ENCODE results near the gene S100A7. TPM values are rescaled to one million over a fixed set of nuclear protein-coding genes. Genes with fewer than 3 reads are reported as not detected.

S100A7 gene
- total RNA-seq, 2 donors from 2014 or later, result not detected

- Histone ChIP-seq H3K27ac (ENCODE audit: low read depth, low read length) (no peak overlapping the region), H3K4me1 (ENCODE audit: control insufficient read depth, insufficient read depth, low read length) (no peaks in the 10 kb centered on the region), H3K4me3 (ENCODE audit: low read length) (no peak overlapping the region), H3K9ac (ENCODE audit: extremely low read depth, low read length, poor library complexity, severe bottlenecking) (no peak overlapping the region), H3K9me3 (ENCODE audit: control insufficient read depth, low read length) (no peaks in the 10 kb centered on the region), H3K27me3 (ENCODE audit: control insufficient read depth, insufficient read depth, low read length, poor library complexity, severe bottlenecking) (peaks cover 12% of the 10 kb centered on the region), H3K36me3 (ENCODE audit: control insufficient read depth, insufficient read depth, low read length) (no peaks in the 10 kb centered on the region)
- no peaks in the 10 kb centered on the region for H3K36me3 Mint-ChIP-seq (ENCODE audit: low read depth)
- H3K4me3 Mint-ChIP-seq, result no peak overlapping the region
- H3K9me3 Mint-ChIP-seq, result no peaks in the 10 kb centered on the region
- no peak for TF ChIP-seq CTCF (conservative IDR thresholded peaks at IDR 0.05)
- H3K4me1 Mint-ChIP-seq, result no peaks in the 10 kb centered on the region
- WGBS, 2 experiments (ENCODE audit: insufficient coverage in 1 of 2, insufficient read length in 1 of 2), result 67 to 77% methylated on average over 5 of the region's 5 CpGs
- H3K27me3 Mint-ChIP-seq (ENCODE audit: insufficient read depth), result peaks cover 4% of the 10 kb centered on the region
- no peak for DNase-seq
- H3K27ac Mint-ChIP-seq, result no peak overlapping the region
Observed at GRCh38 chr1:153444078-153444477, 16.4 kb downstream of the S100A7 start.

GRCh38 chr1:153443486-153443885 lies 17.0 kb downstream of the S100A7 start:
- H3K27ac Mint-ChIP-seq, result no peak overlapping the region
- no peak for DNase-seq
- 55 to 100% methylated on average over 1 to 4 of the region's 4 CpGs for WGBS, 2 experiments (ENCODE audit: insufficient coverage in 1 of 2, insufficient read length in 1 of 2)
- H3K4me3 ChIP-seq (ENCODE audit: low read length), result no peak overlapping the region
- H3K4me1 ChIP-seq (ENCODE audit: control insufficient read depth, insufficient read depth, low read length), result no peaks in the 10 kb centered on the region
- H3K4me1 Mint-ChIP-seq, result no peaks in the 10 kb centered on the region
- H3K27me3 Mint-ChIP-seq (ENCODE audit: insufficient read depth), result peaks cover 4% of the 10 kb centered on the region
- TF ChIP-seq CTCF (conservative IDR thresholded peaks at IDR 0.05), result no peak
- no peak overlapping the region for H3K27ac ChIP-seq (ENCODE audit: low read depth, low read length)
- no peaks in the 10 kb centered on the region for H3K36me3 Mint-ChIP-seq (ENCODE audit: low read depth)
- no peak overlapping the region for H3K9ac ChIP-seq (ENCODE audit: extremely low read depth, low read length, poor library complexity, severe bottlenecking)
- no peaks in the 10 kb centered on the region for H3K36me3 ChIP-seq (ENCODE audit: control insufficient read depth, insufficient read depth, low read length)
- H3K4me3 Mint-ChIP-seq, result no peak overlapping the region
- peaks cover 12% of the 10 kb centered on the region for H3K27me3 ChIP-seq (ENCODE audit: control insufficient read depth, insufficient read depth, low read length, poor library complexity, severe bottlenecking)
- H3K9me3 Mint-ChIP-seq, result no peaks in the 10 kb centered on the region
- H3K9me3 ChIP-seq (ENCODE audit: control insufficient read depth, low read length), result no peaks in the 10 kb centered on the region

GRCh38 chr1:153441238-153441755 lies 19.2 kb downstream of the S100A7 start:
- Mint-ChIP-seq H3K27me3 (ENCODE audit: insufficient read depth) (peaks cover 5% of the 10 kb centered on the region), H3K27ac (no peak overlapping the region), H3K4me1 (no peaks in the 10 kb centered on the region), H3K9me3 (no peaks in the 10 kb centered on the region), H3K4me3 (no peak overlapping the region), H3K36me3 (ENCODE audit: low read depth) (no peaks in the 10 kb centered on the region)
- TF ChIP-seq CTCF (conservative IDR thresholded peaks at IDR 0.05), result no peak
- Histone ChIP-seq H3K4me3 (ENCODE audit: low read length) (no peak overlapping the region), H3K4me1 (ENCODE audit: control insufficient read depth, insufficient read depth, low read length) (no peaks in the 10 kb centered on the region), H3K9ac (ENCODE audit: extremely low read depth, low read length, poor library complexity, severe bottlenecking) (no peak overlapping the region), H3K27me3 (ENCODE audit: control insufficient read depth, insufficient read depth, low read length, poor library complexity, severe bottlenecking) (peaks cover 18% of the 10 kb centered on the region), H3K27ac (ENCODE audit: low read depth, low read length) (no peak overlapping the region), H3K36me3 (ENCODE audit: control insufficient read depth, insufficient read depth, low read length) (no peaks in the 10 kb centered on the region), H3K9me3 (ENCODE audit: control insufficient read depth, low read length) (no peaks in the 10 kb centered on the region)
- 76 to 77% methylated on average over 7 to 9 of the region's 9 CpGs for WGBS, 2 experiments (ENCODE audit: insufficient coverage in 1 of 2, insufficient read length in 1 of 2)
- DNase-seq, result no peak
